AG09309 (cell line): Measurements from ENCODE around the gene ANXA2.

Source experiments
- DNase-seq: peaks from one replicate; pipeline ENCODE4 v3.0.0-alpha.2; 2010; ENCODE audit warnings: low read depth
- H3K4me3 ChIP-seq: 2 replicates; pipeline ENCODE4 v1.5.1; 2011; ENCODE audit warnings: mild to moderate bottlenecking, low read depth, low read length, moderate library complexity; ENCODE audit not compliant: control insufficient read depth
- TF ChIP-seq, protein P1 (sequence below): IDR thresholded peaks from 2 replicates; pipeline ENCODE4 v1.5.1; 2011; ENCODE audit warnings: mild to moderate bottlenecking, low read depth, low read length, inconsistent platforms; ENCODE audit not compliant: insufficient read depth, control insufficient read depth; ENCODE audit errors: missing control alignments

Gene ANXA2

DNA sequence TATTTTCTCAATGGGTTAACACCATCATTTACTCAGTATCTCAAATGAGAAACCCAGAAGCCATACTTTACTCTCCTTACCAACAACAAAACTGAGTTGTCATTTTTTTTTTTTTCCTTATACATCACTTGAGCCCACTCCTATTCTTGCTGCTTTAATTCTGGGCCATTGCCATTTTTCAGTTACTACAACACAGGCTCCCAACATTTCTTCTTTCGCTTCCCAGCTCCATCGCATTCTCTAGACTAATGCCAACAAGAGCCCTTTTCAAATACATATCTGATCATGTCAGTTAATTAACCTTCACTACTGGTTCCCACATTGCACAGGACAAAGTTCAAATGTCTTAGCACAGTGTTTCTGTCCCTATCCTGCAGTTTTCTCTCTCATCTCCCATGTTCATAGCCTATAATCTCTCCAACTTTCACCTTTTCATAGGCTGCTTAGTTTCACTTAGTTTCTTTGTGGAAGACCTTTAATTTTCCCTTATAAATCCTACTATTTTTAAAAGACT lies 22.5 kb upstream of the ANXA2 start:
- TF ChIP-seq, protein P1, sequence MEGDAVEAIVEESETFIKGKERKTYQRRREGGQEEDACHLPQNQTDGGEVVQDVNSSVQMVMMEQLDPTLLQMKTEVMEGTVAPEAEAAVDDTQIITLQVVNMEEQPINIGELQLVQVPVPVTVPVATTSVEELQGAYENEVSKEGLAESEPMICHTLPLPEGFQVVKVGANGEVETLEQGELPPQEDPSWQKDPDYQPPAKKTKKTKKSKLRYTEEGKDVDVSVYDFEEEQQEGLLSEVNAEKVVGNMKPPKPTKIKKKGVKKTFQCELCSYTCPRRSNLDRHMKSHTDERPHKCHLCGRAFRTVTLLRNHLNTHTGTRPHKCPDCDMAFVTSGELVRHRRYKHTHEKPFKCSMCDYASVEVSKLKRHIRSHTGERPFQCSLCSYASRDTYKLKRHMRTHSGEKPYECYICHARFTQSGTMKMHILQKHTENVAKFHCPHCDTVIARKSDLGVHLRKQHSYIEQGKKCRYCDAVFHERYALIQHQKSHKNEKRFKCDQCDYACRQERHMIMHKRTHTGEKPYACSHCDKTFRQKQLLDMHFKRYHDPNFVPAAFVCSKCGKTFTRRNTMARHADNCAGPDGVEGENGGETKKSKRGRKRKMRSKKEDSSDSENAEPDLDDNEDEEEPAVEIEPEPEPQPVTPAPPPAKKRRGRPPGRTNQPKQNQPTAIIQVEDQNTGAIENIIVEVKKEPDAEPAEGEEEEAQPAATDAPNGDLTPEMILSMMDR, result no peak
- DNase-seq, result no peak
- no peak overlapping the region for H3K4me3 ChIP-seq

DNA sequence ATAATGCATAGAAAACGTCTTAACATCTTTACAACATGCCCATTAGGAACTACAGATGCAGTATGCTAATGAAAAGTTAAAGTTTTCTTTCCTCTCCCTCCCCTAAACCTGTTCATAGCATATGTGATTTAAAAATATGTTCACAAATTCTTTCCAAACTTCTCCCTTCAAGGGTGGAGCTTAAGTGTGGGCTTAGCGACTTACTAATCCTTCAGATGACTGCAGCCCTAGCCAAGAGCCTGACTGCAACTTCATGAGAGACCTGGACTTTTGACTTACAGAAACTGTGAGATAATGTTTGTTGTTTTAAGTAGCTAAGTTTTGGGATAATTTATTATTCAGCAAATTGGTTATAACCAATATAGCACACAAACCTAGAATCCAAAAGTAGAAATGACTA lies 22.0 kb upstream of the ANXA2 start:
- no peak overlapping the region for H3K4me3 ChIP-seq
- DNase-seq, result no peak
- TF ChIP-seq, protein P1, result no peak

- no peak for DNase-seq
- no peak overlapping the region for H3K4me3 ChIP-seq
- TF ChIP-seq, protein P1, result no peak
Observed at GRCh38 chr15:60418096-60418495, 20.3 kb upstream of the ANXA2 start.

- no peak overlapping the region for H3K4me3 ChIP-seq
- DNase-seq, result no peak
- TF ChIP-seq, protein P1, result no peak
Observed at GRCh38 chr15:60417112-60417511, 19.3 kb upstream of the ANXA2 start.

DNA sequence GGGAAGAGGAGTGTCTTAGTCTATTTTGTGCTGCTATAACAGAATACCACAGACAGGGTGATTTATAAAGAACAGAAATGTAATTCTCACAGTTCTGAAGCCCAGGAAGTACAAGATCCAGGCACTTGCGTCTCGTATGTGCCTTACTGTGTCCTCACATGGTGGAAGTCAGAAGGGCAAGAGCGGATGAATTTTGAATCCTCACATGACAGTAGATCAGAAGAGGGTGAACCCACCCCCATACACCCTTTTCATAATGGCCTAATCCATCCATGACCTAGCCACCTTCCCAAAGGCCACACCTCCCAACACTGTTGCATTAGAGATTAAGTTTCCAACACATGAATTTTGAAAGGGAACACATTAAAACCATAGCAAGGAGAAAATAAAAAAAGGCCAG lies 18.7 kb upstream of the ANXA2 start:
- TF ChIP-seq, protein P1, result no peak
- H3K4me3 ChIP-seq, result no peak overlapping the region

DNA sequence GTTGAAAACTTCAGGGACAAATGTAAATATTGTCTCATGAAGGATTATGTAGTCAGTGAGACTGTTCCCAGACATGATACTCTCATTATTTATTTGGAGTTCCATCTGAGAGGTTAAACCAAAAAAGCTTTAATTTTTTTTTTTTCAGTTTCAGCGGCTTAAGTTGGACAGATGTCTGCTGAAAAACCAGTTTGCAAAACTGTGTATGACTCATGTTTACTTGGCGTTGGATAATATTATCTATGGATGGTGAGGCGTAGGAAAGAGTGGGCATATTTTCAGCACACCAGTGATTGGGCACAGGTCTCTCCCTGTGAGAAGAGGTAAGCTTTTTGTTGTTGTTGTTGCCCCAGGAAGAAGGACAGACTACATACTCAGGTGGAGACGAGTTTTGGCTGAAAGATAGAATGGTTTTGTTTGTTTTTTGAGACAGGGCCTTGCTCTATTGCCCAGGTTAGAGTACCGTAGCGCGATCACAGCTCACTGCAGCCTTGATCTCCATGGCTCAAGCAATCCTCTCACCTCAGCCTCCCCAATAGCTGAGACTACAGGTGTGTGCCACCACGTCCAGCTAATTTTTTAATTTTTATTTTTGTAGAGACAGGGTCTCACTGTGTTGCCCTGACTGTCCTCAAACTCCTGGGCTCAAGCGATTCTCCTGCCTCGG lies 16.4 kb upstream of the ANXA2 start:
- DNase-seq, result no peak
- no peak overlapping the region for H3K4me3 ChIP-seq
- TF ChIP-seq, protein P1, result no peak

More for the DNA sequence above, 18.7 kb upstream of the ANXA2 start:
- DNase-seq, result no peak
